ENCODE measurements around the gene AP1S1. TPM values are rescaled to one million over a fixed set of nuclear protein-coding genes. Genes with fewer than 3 reads are reported as not detected.

Gene AP1S1
- total RNA-seq, 2 donors from 2014 or later: 11.9 to 33.0 TPM

GRCh38 chr7:101114492-101114891, 39.8 kb upstream of the AP1S1 start:
- no peaks in the 10 kb centered on the region for H3K36me3 ChIP-seq
- peak overlapping the region; percentile 42 to 72 for H3K27ac ChIP-seq
- H3K4me3 ChIP-seq: no peak overlapping the region
- H3K9me3 ChIP-seq: no peaks in the 10 kb centered on the region
- DNase-seq (ENCODE audit: low spot score) (no peak), ATAC-seq (ENCODE audit: insufficient number of reproducible peaks, low FRiP score, low read depth) (no peak)
- H3K27me3 ChIP-seq (replicated peaks; ENCODE audit: insufficient read depth): no peaks in the 10 kb centered on the region
- TF ChIP-seq CTCF (IDR thresholded peaks at IDR 0.05): no peak
- H3K4me1 ChIP-seq (ENCODE audit: control insufficient read depth in 1 of 2, low read depth in 2 of 2): peaks cover 25 to 47% of the 10 kb centered on the region in 2 donors

- no peak for DNase-seq (ENCODE audit: low spot score)
- Histone ChIP-seq H3K4me3 (no peak overlapping the region), H3K4me1 (ENCODE audit: control insufficient read depth in 1 of 2, low read depth in 2 of 2) (peaks cover 29 to 55% of the 10 kb centered on the region in 2 donors), H3K36me3 (no peaks in the 10 kb centered on the region), H3K27ac (peak overlapping the region; percentile 53 to 72), H3K9me3 (no peaks in the 10 kb centered on the region), H3K27me3 (replicated peaks; ENCODE audit: insufficient read depth) (no peaks in the 10 kb centered on the region)
- no peak for TF ChIP-seq CTCF (IDR thresholded peaks at IDR 0.05)
- no peak for ATAC-seq (ENCODE audit: insufficient number of reproducible peaks, low FRiP score, low read depth)
Observed at GRCh38 chr7:101115215-101115614, 39.1 kb upstream of the AP1S1 start.

- ATAC-seq (ENCODE audit: insufficient number of reproducible peaks, low FRiP score, low read depth): no peak
Observed at GRCh38 chr7:101116898-101117297, 37.4 kb upstream of the AP1S1 start.

GRCh38 chr7:101118856-101119255, 35.4 kb upstream of the AP1S1 start:
- DNase-seq (ENCODE audit: low spot score): no peak
- H3K27ac ChIP-seq: peak overlapping the region; percentile 88 to 93
- peaks cover 37 to 65% of the 10 kb centered on the region in 2 donors for H3K4me1 ChIP-seq (ENCODE audit: control insufficient read depth in 1 of 2, low read depth in 2 of 2)
- no peak overlapping the region for H3K4me3 ChIP-seq
- H3K36me3 ChIP-seq: no peaks in the 10 kb centered on the region
- H3K9me3 ChIP-seq: no peaks in the 10 kb centered on the region
- no peaks in the 10 kb centered on the region for H3K27me3 ChIP-seq (replicated peaks; ENCODE audit: insufficient read depth)
- no peak for TF ChIP-seq CTCF (IDR thresholded peaks at IDR 0.05)
- ATAC-seq (ENCODE audit: insufficient number of reproducible peaks, low FRiP score, low read depth): no peak

More at GRCh38 chr7:101116898-101117297, 37.4 kb upstream of the AP1S1 start:
- H3K27ac ChIP-seq: peak overlapping the region; percentile 88 to 93
- H3K4me1 ChIP-seq (ENCODE audit: control insufficient read depth in 1 of 2, low read depth in 2 of 2): peaks cover 37 to 62% of the 10 kb centered on the region in 2 donors
- H3K4me3 ChIP-seq: no peak overlapping the region
- no peaks in the 10 kb centered on the region for H3K9me3 ChIP-seq
- DNase-seq (ENCODE audit: low spot score): no peak
- H3K27me3 ChIP-seq (replicated peaks; ENCODE audit: insufficient read depth): no peaks in the 10 kb centered on the region
- TF ChIP-seq CTCF (IDR thresholded peaks at IDR 0.05): no peak
- no peaks in the 10 kb centered on the region for H3K36me3 ChIP-seq

GRCh38 chr7:101119876-101120275, 34.4 kb upstream of the AP1S1 start:
- TF ChIP-seq CTCF (IDR thresholded peaks at IDR 0.05): no peak
- Histone ChIP-seq H3K4me1 (ENCODE audit: control insufficient read depth in 1 of 2, low read depth in 2 of 2) (peaks cover 45 to 75% of the 10 kb centered on the region in 2 donors), H3K27ac (peak overlapping the region; percentile 88 to 93), H3K27me3 (replicated peaks; ENCODE audit: insufficient read depth) (no peaks in the 10 kb centered on the region), H3K4me3 (no peak overlapping the region), H3K9me3 (no peaks in the 10 kb centered on the region), H3K36me3 (no peaks in the 10 kb centered on the region)
- DNase-seq (ENCODE audit: low spot score) (no peak), ATAC-seq (ENCODE audit: insufficient number of reproducible peaks, low FRiP score, low read depth) (no peak)
